Measurements from ENCODE around the gene CEP85.

Gene CEP85, protein sequence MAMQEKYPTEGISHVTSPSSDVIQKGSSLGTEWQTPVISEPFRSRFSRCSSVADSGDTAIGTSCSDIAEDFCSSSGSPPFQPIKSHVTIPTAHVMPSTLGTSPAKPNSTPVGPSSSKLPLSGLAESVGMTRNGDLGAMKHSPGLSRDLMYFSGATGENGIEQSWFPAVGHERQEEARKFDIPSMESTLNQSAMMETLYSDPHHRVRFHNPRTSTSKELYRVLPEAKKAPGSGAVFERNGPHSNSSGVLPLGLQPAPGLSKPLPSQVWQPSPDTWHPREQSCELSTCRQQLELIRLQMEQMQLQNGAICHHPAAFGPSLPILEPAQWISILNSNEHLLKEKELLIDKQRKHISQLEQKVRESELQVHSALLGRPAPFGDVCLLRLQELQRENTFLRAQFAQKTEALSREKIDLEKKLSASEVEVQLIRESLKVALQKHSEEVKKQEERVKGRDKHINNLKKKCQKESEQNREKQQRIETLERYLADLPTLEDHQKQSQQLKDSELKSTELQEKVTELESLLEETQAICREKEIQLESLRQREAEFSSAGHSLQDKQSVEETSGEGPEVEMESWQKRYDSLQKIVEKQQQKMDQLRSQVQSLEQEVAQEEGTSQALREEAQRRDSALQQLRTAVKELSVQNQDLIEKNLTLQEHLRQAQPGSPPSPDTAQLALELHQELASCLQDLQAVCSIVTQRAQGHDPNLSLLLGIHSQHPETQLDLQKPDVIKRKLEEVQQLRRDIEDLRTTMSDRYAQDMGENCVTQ

DNA sequence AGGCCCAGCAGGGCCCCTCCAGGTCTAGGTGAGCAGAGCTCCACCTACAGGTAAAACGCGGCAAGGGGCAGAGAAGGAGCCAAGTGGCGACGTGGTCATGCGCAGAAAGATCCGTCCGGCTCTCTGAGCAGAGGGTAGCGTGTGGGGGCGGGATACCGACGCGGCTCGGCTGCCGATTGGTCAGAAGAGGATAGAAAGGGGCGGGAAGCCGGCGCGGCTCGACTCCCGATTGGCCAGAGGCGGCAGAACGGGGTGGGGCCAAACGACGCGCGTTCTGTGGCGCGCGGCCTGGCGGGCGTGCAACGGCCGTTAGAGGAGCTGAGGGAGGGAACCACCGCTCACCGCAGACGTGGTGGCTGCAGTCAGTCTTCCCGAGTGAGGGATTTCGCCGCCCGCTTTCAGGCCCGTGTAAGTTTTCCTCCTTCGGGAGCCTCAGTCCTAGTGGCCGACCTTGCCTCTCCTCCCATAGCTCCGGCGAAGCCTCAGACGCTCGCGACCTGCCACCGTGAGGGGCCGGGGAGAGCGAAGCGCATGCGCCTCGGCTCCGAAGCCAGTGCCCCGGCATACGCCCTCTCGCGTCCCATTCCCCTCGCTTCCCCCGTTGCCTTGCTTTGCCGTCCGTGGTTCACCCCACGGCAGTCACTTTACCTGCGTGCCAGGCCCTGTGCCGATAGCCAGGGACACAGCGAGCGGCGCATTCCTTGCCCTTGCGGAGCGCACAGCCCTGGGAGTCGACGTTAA lies at the start of gene CEP85:
Gene CEP85, plus strand, starts transcription at position 298 of the 741 bp plus-strand sequence. CDS start 5,584 bp downstream, outside the sequence.
- peak; percentile 92 for DNase-seq (ENCODE audit: low read depth)

DNA sequence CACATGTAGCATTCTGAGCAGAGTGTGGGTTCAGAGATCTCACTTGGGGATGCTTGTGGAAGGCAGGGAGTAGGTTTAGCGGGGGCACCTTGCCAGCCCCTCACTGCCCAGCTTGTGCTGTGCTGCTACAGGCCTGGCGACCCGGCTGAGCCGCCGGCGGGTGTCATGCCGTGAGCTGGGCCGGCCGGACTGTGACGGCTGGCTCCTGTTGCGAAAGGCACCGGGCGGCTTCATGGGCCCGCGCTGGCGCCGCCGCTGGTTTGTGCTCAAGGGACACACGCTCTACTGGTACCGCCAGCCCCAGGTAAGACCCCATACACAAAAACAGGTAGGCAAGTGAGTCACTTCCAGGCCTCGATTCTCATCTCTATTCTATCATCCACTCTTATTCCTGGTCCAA lies 49.1 kb upstream of the CEP85 start:
- DNase-seq (ENCODE audit: low read depth), result no peak

DNA sequence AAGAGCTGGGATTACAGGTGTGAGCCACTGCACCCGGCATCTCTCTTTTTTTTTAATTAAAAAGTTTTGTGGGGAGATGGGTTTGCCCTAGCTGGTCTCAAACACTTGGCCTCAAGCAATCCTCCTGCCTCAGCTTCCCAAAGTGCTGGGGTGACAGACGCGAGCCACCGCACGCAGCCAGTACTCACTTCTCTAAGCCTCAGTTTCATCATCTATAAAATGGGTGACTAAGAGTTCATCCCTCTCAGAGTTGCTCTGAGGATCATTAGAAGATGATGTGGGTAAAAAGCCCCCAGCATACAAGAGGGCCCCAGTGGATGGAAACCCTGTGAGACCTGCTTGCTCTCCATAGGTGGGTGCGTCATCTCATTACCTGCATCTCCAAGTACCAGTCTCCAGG lies 46.1 kb upstream of the CEP85 start:
- DNase-seq (ENCODE audit: low read depth), result no peak

DNA sequence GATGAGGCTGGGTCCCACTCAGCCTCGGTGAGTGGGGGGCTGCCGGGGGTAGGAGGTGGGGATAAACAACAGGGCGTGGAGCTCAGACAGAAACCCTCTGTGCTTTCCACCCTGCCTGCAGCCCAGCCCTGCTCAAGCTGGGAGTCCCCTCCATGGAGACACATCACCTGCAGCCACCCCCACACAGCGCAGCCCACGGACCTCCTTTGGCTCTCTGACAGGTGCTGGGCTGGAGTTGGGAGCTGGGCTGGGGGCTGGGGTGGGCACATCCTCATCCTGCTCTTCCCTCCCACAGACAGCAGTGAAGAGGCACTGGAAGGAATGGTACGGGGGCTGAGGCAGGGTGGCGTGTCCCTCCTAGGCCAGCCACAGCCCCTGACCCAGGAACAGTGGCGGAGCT lies 45.5 kb upstream of the CEP85 start:
- no peak for DNase-seq (ENCODE audit: low read depth)

DNA sequence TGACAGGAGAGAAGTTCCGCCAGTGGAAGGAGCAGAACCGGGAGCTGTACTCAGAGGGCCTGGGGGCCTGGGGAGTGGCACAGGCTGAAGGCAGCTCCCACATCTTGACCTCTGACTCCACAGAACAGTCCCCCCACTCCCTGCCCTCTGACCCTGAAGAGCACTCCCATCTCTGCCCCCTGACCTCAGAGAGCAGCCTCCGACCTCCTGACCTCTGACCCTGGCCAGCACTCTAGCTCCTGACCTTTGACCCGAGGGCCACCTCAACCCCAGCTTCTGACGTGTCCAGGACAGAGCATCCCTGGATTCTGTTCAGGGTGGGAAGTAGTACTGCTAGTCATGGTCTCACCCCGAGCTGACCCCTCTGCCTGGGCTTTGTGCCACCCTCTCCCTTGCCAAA lies 44.7 kb upstream of the CEP85 start:
- DNase-seq (ENCODE audit: low read depth), result no peak

DNA sequence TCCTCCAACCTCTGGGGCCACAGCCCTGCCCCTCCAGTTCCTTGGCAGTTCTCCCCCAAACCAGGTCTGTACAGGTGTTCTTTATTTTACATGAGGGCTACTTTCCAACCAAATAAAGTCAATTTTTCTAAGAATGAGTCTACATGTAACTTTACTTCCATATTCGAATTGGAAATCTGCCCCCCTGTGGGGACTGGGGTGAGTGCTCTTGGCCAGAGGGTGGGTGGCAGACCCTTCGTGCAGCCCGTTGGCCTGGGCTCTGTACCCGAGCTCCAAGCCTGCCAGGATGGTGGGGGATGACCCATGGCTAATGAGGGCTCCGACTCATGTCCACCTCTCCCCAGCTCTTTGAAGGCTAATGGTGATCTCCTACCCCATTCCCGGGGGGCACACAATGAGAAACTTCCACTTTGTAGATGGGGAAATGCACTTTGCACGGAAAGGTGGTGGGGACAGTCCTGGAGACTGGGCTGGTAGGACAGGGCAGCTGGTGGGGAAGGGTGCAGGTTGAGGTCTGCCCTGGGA lies 44.2 kb upstream of the CEP85 start:
- DNase-seq (ENCODE audit: low read depth), result no peak

DNA sequence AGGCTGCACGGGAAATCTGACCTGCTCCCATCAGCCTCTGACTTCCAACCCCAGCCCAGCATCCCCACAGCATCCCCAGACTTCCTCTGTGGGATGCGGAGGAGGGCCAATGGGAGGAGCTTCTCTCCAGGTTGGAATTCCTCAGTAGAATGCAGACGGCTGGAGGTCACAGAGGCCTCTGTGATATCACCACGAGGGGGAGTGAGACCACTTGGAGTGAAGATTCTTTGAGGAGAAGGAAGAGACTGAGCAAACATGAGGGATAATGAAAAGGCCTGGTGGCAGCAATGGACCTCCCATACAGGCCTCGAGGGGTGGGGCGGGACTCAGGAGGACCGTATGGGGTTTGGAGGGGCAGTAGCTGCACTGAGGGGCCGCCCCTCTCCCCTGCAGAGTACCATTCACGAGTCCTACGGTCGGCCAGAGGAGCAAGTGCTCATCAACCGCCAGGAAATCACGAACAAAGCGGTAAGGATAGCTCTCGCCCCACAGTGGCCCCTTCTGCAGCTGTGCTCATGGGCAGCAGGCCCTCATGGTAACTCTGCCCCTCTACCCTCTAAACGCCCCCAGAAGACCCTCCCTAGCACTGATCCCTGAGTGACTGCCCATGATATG lies 43.5 kb upstream of the CEP85 start, which contains the start of gene CATSPER4:
Gene CATSPER4, plus strand, starts transcription at position 230 of the 615 bp plus-strand sequence. Its CDS starts 26 bp downstream, at position 256.
- no peak for DNase-seq (ENCODE audit: low read depth)

DNA sequence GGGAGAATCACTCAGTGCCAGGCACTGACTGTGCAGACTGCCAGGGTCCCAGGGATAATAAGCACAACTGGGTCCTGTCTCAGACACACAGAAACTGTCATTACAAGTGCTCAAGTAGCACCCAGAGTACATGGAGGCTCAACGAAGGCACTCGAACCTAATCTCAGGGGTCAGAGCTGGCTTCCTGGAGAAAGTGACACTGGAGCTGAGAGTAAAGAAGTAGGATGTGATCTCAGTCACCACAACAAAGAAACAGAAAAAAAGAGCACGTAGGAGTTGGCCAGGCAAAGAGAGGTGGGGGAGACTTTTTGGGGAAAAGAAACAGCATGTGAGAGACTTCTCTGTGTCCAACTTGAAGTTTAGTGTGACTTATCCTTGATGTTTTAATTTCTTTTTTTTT lies 42.3 kb upstream of the CEP85 start:
- no peak for DNase-seq (ENCODE audit: low read depth)

DNA sequence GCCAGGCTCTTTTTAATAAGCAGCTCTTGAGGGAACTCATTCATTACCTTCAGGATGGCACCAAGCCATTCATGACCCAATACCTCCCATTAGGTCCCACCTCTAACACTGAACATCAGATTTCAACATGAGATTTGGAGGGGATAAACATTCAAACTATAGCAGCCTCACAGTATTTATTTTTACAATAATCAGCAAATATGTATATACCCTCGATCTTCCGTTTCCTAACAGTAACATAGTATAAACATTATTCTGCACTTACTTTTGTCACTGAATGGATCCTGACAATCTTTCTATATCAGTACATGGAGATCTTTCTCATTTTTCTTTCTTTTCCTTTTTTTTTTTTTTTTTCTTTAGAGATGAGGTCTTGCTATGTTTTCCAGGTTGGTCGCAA lies 38.2 kb upstream of the CEP85 start:
- no peak for DNase-seq (ENCODE audit: low read depth)

DNA sequence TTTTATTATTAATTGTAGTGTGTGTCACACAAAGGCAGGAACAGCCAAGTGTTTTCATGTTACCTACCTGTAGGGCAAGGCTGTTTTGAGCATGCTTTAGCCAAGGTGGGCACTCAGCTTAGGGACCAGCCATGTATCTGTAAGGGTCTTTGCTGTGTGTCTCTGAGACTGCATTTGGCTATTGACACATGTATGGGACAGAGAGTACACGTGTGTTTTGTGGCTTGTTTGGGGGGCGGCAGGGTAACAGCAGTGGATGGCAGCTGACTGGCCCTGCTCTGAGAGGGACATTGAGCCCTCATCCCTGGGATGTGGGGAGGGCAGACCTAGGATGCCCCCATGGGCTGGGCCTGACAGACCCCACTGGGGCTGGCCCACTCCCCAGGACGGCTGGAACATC lies 36.7 kb upstream of the CEP85 start:
- DNase-seq (ENCODE audit: low read depth), result no peak

DNA sequence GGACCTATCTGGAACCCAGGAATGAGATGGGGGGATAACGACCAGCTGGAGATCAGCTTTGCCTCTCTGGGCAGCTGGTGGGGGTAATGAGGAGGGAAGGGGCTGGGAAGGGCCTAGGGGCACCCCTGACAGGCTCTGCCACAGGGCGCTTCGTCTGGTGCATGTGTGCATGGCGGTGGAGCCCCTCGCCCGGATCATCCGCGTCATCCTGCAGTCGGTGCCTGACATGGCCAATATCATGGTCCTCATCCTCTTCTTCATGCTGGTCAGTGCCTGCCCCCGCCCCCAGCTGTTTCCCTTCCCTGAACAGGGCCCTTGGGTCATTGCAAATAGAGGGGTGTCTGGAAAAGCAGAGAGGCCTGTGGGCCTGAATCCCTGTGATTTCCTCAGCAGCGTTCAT lies 36.2 kb upstream of the CEP85 start:
- DNase-seq (ENCODE audit: low read depth), result no peak

DNA sequence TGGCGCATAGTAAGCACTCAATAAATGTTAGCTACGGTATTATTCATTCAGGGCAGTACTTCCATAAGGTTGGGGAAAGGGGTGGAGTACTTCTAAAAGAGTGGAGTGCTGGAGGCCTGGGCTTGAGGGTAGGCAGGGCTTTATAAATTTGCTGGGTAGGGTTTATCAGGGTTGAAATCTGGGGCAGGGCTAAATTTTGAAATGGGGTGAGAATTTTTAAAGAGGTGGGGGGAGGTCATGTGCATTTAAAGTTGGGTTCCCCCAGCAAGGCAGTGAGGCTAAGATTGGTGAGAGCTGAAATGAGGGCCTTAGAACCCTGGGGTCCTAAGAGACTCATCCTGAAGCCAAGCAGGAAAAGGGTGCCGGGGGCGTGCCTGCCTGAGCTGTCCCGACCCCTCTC lies 33.6 kb upstream of the CEP85 start:
- no peak for DNase-seq (ENCODE audit: low read depth)

DNA sequence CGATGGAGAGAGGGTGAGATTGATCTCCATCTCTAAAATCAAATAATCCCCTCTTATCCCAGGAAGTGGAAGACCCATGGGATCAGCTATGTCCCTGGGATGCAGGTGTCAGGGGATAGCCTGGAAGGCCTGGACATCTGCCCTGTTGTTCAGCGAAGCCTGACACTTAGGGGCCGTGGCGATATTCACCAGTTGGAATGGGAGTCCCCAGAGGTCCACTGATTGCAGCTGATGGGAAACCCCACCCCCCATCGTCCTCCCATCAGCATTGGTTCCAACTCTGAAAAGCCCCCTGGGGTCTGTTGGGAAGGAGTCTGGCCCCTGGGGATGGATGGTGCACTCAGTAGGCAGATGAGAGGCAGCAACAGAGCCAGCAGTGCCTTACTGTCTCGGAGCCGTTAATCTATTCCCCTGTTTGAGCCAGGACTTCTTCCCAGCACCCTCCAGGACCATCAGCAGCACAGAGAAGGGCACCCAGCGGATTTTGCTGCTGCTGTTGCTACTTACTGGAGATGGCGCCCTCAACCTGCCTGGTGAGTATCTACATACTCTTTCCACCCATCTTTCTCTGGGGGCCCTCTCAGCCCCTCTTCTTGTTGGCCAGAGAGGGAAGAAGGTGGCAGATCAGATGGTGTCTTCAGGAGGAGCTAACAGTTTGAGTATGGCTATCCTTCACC lies 30.2 kb upstream of the CEP85 start:
- DNase-seq (ENCODE audit: low read depth), result no peak

DNA sequence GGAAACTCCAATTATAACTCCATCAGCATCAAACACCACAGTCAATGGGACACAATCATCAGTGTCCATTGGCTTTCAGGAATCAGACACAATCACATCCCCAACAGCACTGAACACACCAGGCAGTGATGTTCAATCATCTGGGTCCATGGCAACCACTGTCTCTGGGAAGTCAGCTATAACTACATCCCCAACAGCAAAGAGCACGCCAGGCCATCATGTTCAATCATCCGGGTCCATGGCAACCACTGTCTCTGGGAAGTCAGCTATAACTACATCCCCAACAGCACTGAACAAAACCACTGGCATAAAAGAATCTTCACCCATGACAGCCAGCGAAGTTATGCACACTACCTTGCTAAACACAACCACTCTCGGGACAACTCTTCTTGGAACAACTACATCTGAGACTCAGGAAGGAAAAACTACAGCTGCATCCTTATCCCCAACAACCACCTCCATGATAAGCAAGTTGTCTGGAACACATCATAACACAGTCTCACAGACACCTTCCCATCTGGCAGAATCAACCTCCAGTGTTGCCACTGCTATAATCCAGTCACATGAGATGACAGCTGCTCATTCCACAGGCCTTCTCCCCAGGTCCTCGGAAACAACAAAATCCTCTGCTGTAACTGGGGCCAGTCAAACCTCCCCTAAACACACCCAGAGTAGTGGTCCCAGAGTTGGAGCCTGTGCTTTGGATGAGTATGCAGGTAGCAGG lies 23.7 kb upstream of the CEP85 start:
- no peak for DNase-seq (ENCODE audit: low read depth)

DNA sequence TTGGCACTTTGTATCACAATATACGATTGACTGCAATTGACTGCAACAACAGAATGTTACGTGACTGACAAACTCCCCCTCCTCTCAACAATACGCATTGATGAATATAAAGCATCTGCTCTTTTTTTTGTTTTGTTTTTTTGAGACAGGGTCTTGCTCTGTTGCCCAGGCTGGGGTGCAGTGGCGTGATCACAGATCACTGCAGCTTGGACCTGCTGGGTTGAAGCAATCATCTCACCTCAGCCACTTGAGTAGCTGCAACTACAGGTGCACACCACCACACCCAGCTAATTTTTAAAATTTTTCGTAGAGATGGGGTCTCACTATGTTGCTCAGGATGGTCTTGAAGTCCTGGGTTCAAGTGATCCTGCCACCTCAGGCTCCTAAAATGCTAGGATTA lies 21.3 kb upstream of the CEP85 start:
- DNase-seq (ENCODE audit: low read depth), result no peak

DNA sequence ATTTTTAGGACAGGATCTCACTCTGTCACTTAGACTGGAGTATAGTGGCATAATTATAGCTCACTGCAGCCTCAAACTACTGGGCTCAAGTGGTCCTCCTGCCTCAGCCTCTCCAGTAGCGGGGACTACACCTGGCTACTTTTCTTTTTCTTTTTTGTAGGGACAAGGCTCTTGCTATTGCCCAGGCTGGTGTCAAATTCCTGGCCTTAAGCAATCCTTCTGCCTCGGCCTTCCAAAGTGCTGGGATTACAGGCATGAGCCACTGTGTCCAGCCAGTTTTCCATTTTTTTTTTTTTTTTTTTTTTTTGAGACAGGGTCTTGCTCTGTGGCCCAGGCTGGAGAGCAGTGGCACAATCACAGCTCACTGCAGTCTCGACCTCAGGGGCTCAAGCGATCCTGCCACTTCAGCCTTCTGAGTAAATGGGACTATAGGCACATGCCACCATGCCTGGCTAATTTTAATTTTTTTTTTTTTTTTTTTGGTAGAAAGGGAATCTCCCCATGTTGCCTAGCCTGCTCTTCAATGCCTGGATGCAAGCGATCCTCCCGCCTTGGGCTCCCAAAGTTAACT lies 20.6 kb upstream of the CEP85 start:
- DNase-seq (ENCODE audit: low read depth), result no peak

DNA sequence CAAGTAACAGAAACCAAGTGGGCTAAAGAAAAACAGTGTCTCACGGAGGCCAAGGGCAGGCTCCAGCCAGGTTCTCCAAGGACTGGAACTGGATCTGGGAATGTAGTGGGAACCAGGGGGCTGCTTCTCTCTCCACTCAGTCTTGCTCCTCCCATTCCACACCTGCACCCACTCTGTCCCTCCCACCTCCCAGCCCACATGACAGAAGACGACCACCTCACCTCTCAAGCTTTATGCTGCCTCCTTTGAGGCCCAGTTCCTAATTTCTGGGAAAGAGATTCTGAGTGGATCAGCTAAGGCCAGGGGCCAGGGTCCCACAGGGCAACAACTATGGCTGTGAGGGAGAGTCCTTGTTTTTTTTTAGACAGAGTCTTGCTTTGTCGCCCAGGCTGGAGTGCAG lies 18.8 kb upstream of the CEP85 start:
- DNase-seq (ENCODE audit: low read depth), result no peak

DNA sequence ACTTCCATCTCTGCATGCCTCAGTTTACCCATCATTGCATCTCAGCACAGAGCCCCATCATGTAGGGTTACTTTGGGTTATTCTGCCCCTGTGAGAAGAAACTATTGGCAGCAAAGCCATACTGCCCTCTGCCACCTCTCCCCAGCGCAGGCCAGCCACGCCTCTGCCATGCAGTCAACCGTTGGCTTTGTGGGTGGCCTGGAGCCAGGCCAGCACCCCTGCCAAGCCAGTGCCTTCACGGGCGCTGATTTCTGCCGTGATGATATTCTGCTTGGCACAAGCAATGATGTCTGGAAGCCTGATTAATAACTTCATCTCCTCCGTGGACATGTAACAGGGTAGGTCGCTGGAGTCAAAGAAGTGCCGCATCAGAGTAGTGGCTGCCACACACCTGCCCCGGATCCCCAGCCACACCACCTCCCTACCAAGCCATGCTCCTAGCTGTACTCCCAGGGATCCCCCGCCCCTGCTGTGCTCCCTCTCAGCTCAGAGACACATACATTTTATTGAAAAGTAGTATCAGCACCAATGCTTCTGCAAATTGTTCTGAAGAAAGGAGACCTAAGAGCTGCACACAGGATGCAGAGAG lies 15.0 kb upstream of the CEP85 start:
- DNase-seq (ENCODE audit: low read depth), result no peak

DNA sequence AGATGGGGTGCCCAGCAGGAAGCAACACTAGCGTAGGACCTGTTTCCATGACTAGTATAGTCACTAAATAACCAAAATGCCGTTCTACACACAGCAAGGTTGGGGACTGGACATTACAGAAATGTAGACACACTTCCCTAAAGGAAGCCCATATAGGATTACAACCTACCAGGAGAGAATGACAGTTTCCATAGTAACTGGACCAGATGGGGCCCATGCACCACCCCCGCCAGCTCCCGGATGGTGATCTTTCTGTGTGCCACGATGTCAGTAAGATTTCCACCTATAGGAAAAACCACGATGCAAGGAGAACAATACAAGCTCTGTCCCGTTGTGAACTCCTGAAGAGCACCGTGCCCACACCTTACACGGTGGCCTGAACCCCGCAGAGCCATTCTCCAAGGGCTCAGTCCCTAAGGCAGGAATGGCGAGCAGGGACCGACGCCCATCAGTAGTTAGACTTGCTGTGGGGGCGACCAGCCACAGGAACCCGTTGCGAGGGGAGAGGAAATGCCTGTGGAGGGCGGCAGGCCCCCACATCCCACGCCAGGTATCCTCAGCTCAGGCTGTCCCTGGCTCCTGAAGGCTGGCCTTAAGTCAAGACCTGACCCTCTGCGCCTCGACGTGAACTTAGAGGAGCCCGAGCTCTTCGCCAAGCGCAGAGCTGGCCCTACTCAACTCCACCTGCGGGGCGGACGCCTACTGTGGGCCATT lies 13.6 kb upstream of the CEP85 start:
- no peak for DNase-seq (ENCODE audit: low read depth)

Data from GM04504 (cell line).